Duodenal mucosa (tissue), 2 donors: ENCODE data around the gene CHD5.

Experiments
- H3K27ac ChIP-seq: one replicate; pipeline ENCODE4 v1.7.0; 2013; ENCODE audit warnings: low read depth, low read length
- H3K27me3 ChIP-seq, 2 donors: one replicate each; pipeline ENCODE4 v1.7.0; 2013; ENCODE audit warnings: low read length in 2 of 2, control low read depth in 1 of 2; ENCODE audit not compliant: insufficient read depth in 2 of 2, control insufficient read depth in 1 of 2
- H3K36me3 ChIP-seq, 2 donors: one replicate each; pipeline ENCODE4 v1.7.0; 2013; ENCODE audit warnings: low read length in 2 of 2, control low read depth in 1 of 2; ENCODE audit not compliant: insufficient read depth in 2 of 2, control insufficient read depth in 1 of 2
- H3K4me1 ChIP-seq, 2 donors: one replicate each; pipeline ENCODE4 v1.7.0; 2013; ENCODE audit warnings: low read length in 2 of 2, control low read depth in 1 of 2; ENCODE audit not compliant: insufficient read depth in 2 of 2, control insufficient read depth in 1 of 2
- H3K4me3 ChIP-seq, 2 donors: one replicate each; pipeline ENCODE4 v1.7.0; 2013; ENCODE audit warnings: low read length in 2 of 2, low read depth in 1 of 2
- H3K9ac ChIP-seq, 2 donors: one replicate each; pipeline ENCODE4 v1.7.0; 2013; ENCODE audit warnings: low read length in 2 of 2, low read depth in 1 of 2
- H3K9me3 ChIP-seq, 2 donors: one replicate each; pipeline ENCODE4 v1.7.0; 2013; ENCODE audit warnings: low read length in 2 of 2, control low read depth in 1 of 2; ENCODE audit not compliant: control insufficient read depth in 1 of 2

CHD5 gene

GRCh38 chr1:6154525-6155319, 25.4 kb downstream of the CHD5 start:
- Histone ChIP-seq H3K27ac (no peak overlapping the region), H3K27me3 (peaks cover 0 to 4% of the 10 kb centered on the region in 2 donors), H3K9me3 (no peaks in the 10 kb centered on the region), H3K36me3 (no peaks in the 10 kb centered on the region), H3K9ac (no peak overlapping the region), H3K4me3 (no peak overlapping the region), H3K4me1 (no peaks in the 10 kb centered on the region)

- no peak overlapping the region for H3K4me3 ChIP-seq
- H3K36me3 ChIP-seq: no peaks in the 10 kb centered on the region
- H3K4me1 ChIP-seq: peaks cover 0 to 3% of the 10 kb centered on the region in 2 donors
- H3K9me3 ChIP-seq: no peaks in the 10 kb centered on the region
- peaks cover 0 to 9% of the 10 kb centered on the region in 2 donors for H3K27me3 ChIP-seq
- H3K27ac ChIP-seq: no peak overlapping the region
- no peak overlapping the region for H3K9ac ChIP-seq
These were observed 27.2 kb downstream of the CHD5 start for GRCh38 chr1:6152882-6153281.

GRCh38 chr1:6152181-6152580, 27.9 kb downstream of the CHD5 start:
- peaks cover 0 to 3% of the 10 kb centered on the region in 2 donors for H3K4me1 ChIP-seq
- H3K36me3 ChIP-seq: no peaks in the 10 kb centered on the region
- no peak overlapping the region for H3K9ac ChIP-seq
- H3K27ac ChIP-seq: no peak overlapping the region
- no peak overlapping the region for H3K4me3 ChIP-seq
- H3K9me3 ChIP-seq: no peaks in the 10 kb centered on the region
- peaks cover 0 to 6% of the 10 kb centered on the region in 2 donors for H3K27me3 ChIP-seq

GRCh38 chr1:6151291-6151822, 28.8 kb downstream of the CHD5 start:
- Histone ChIP-seq H3K9ac (no peak overlapping the region), H3K9me3 (no peaks in the 10 kb centered on the region), H3K27me3 (peaks cover 3 to 5% of the 10 kb centered on the region in 2 donors), H3K4me1 (peaks cover 0 to 3% of the 10 kb centered on the region in 2 donors), H3K27ac (no peak overlapping the region), H3K36me3 (no peaks in the 10 kb centered on the region), H3K4me3 (no peak overlapping the region)

- Histone ChIP-seq H3K27me3 (peaks cover 5 to 7% of the 10 kb centered on the region in 2 donors), H3K27ac (no peak overlapping the region), H3K9ac (no peak overlapping the region), H3K4me1 (peaks cover 0 to 3% of the 10 kb centered on the region in 2 donors), H3K4me3 (no peak overlapping the region), H3K9me3 (no peaks in the 10 kb centered on the region), H3K36me3 (no peaks in the 10 kb centered on the region)
These were observed 29.8 kb downstream of the CHD5 start for GRCh38 chr1:6150006-6150938.

GRCh38 chr1:6149597-6149996, 30.5 kb downstream of the CHD5 start:
- no peaks in the 10 kb centered on the region for H3K36me3 ChIP-seq
- H3K4me1 ChIP-seq: peaks cover 0 to 3% of the 10 kb centered on the region in 2 donors
- H3K27me3 ChIP-seq: peaks cover 5 to 7% of the 10 kb centered on the region in 2 donors
- no peak overlapping the region for H3K27ac ChIP-seq
- H3K9ac ChIP-seq: no peak overlapping the region
- H3K4me3 ChIP-seq: no peak overlapping the region
- H3K9me3 ChIP-seq: no peaks in the 10 kb centered on the region

GRCh38 chr1:6148497-6149241, 31.5 kb downstream of the CHD5 start:
- Histone ChIP-seq H3K4me3 (no peak overlapping the region), H3K9ac (no peak overlapping the region), H3K27ac (no peak overlapping the region), H3K9me3 (no peaks in the 10 kb centered on the region), H3K27me3 (peaks cover 5 to 7% of the 10 kb centered on the region in 2 donors), H3K4me1 (peaks cover 0 to 3% of the 10 kb centered on the region in 2 donors), H3K36me3 (no peaks in the 10 kb centered on the region)

- Histone ChIP-seq H3K9ac (no peak overlapping the region), H3K4me3 (no peak overlapping the region), H3K27me3 (peaks cover 5 to 7% of the 10 kb centered on the region in 2 donors), H3K27ac (no peak overlapping the region), H3K4me1 (peaks cover 0 to 3% of the 10 kb centered on the region in 2 donors), H3K36me3 (no peaks in the 10 kb centered on the region), H3K9me3 (no peaks in the 10 kb centered on the region)
These were observed 34.2 kb downstream of the CHD5 start for GRCh38 chr1:6145864-6146410.

- no peak overlapping the region for H3K27ac ChIP-seq
These were observed 34.7 kb downstream of the CHD5 start for GRCh38 chr1:6145396-6145750.

More at GRCh38 chr1:6145396-6145750, 34.7 kb downstream of the CHD5 start:
- no peak overlapping the region for H3K9ac ChIP-seq
- H3K9me3 ChIP-seq: no peaks in the 10 kb centered on the region
- no peak overlapping the region for H3K4me3 ChIP-seq
- peaks cover 0 to 3% of the 10 kb centered on the region in 2 donors for H3K4me1 ChIP-seq
- H3K36me3 ChIP-seq: no peaks in the 10 kb centered on the region
- peaks cover 5 to 7% of the 10 kb centered on the region in 2 donors for H3K27me3 ChIP-seq
